ENCODE measurements around the gene KIAA1586. TPM values are rescaled to one million over a fixed set of nuclear protein-coding genes. Genes with fewer than 3 reads are reported as not detected.

The KIAA1586 gene
- total and polyA plus RNA-seq, 2 of the 13 experiments (the other 11 are each of a cell fraction or from before 2014, with no cell fraction given) = 5.5 to 16.9 TPM

- no peak for TF ChIP-seq ZNF550 (CRISPR knock-in tag; IDR thresholded peaks at IDR 0.05; ENCODE audit: borderline replicate concordance)
- TF ChIP-seq JUNB (CRISPR knock-in tag; IDR thresholded peaks at IDR 0.05; ENCODE audit: borderline replicate concordance) = 0 out of 2 replicates have a peak, but pooled peaks have one; percentile 61
- TF ChIP-seq NCOA5 (CRISPR knock-in tag; IDR thresholded peaks at IDR 0.05) = no peak
- TF ChIP-seq RBAK (CRISPR knock-in tag; IDR thresholded peaks at IDR 0.05) = peak; percentile 71; the same call in 1 of the 2 replicates
- 0 out of 2 replicates have a peak, but pooled peaks have one; percentile 6 for TF ChIP-seq ZNF629 (CRISPR knock-in tag; conservative IDR thresholded peaks at IDR 0.05)
- no peak for TF ChIP-seq MAF1 (CRISPR knock-in tag; IDR thresholded peaks at IDR 0.05; ENCODE audit: borderline replicate concordance)
- TF ChIP-seq GPBP1L1 (CRISPR knock-in tag; IDR thresholded peaks at IDR 0.05) = no peak
- no peak for TF ChIP-seq PAX8 (CRISPR knock-in tag; IDR thresholded peaks at IDR 0.05; ENCODE audit: borderline replicate concordance)
- TF ChIP-seq GMEB2 (CRISPR knock-in tag; IDR thresholded peaks at IDR 0.05; ENCODE audit: low read depth) = peak; percentile 94
- TF ChIP-seq ZNF512 (CRISPR knock-in tag; IDR thresholded peaks at IDR 0.05) = no peak
- no peak for TF ChIP-seq MAFF (IDR thresholded peaks at IDR 0.05; ENCODE audit: low read depth, low read length)
- TF ChIP-seq ZNF770 (CRISPR knock-in tag; IDR thresholded peaks at IDR 0.05) = 0 out of 2 replicates have a peak, but pooled peaks have one; percentile 50
- TF ChIP-seq ZNF30 (CRISPR knock-in tag; IDR thresholded peaks at IDR 0.05) = 0 out of 2 replicates have a peak, but pooled peaks have one; percentile 66
- no peak; the same call in 1 of the 2 replicates for TF ChIP-seq ZSCAN5A (CRISPR knock-in tag; IDR thresholded peaks at IDR 0.05; ENCODE audit: borderline replicate concordance)
- TF ChIP-seq ZNF83 (CRISPR knock-in tag; IDR thresholded peaks at IDR 0.05; ENCODE audit: borderline replicate concordance) = peak; percentile 83; the same call in 1 of the 2 replicates
- TF ChIP-seq ZFP62 (CRISPR knock-in tag; IDR thresholded peaks at IDR 0.05) = no peak
- TF ChIP-seq ZNF556 (CRISPR knock-in tag; IDR thresholded peaks at IDR 0.05; ENCODE audit: borderline replicate concordance) = peak; percentile 86; the same call in 1 of the 2 replicates
- TF ChIP-seq ZNF17 (CRISPR knock-in tag; IDR thresholded peaks at IDR 0.05) = no peak
- peak; percentile 57; the same call in 1 of the 2 replicates for TF ChIP-seq ZNF589 (CRISPR knock-in tag; conservative IDR thresholded peaks at IDR 0.05)
- peak; percentile 78 for TF ChIP-seq CREB1 (IDR thresholded peaks at IDR 0.05)
- peak; percentile 94 for TF ChIP-seq CREB1 (CRISPR knock-in tag; IDR thresholded peaks at IDR 0.05)
These were observed 43.4 kb downstream of the KIAA1586 start, which contains the start of gene ZNF451 (continued) for GRCh38 chr6:57089687-57090457.
